ENCODE data around the gene TGFBR3L. TPM values are rescaled to one million over a fixed set of nuclear protein-coding genes. Genes with fewer than 3 reads are reported as not detected.

TGFBR3L gene
- total and polyA plus RNA-seq, 2 of the 13 experiments (the other 11 are each of a cell fraction or from before 2014, with no cell fraction given): 0.20 to 1.0 TPM

- TF ChIP-seq ZNF326 (CRISPR knock-in tag; IDR thresholded peaks at IDR 0.05; ENCODE audit: borderline replicate concordance): no peak; the same call in 1 of the 2 replicates
- 0 out of 2 replicates have a peak, but pooled peaks have one; percentile 29 for TF ChIP-seq MTA1 (CRISPR knock-in tag; IDR thresholded peaks at IDR 0.05; ENCODE audit: borderline replicate concordance)
- no peak for TF ChIP-seq GZF1 (CRISPR knock-in tag; IDR thresholded peaks at IDR 0.05)
- 0 out of 2 replicates have a peak, but pooled peaks have one; percentile 25 for TF ChIP-seq ZNF138 (CRISPR knock-in tag; IDR thresholded peaks at IDR 0.05; ENCODE audit: low read depth)
- TF ChIP-seq NR2F1 (CRISPR knock-in tag; IDR thresholded peaks at IDR 0.05): 0 out of 4 replicates have a peak, but pooled peaks of 1 of the 2 experiments have one; percentile 89
- no peak for TF ChIP-seq ZNF468 (CRISPR knock-in tag; IDR thresholded peaks at IDR 0.05)
- TF ChIP-seq ZNF569 (CRISPR knock-in tag; IDR thresholded peaks at IDR 0.05; ENCODE audit: borderline replicate concordance): 0 out of 2 replicates have a peak, but pooled peaks have one; percentile 58
- TF ChIP-seq BRF2 (CRISPR knock-in tag; IDR thresholded peaks at IDR 0.05): no peak
- TF ChIP-seq ZNF687 (CRISPR knock-in tag; IDR thresholded peaks at IDR 0.05): no peak
- no peak for TF ChIP-seq ATF7 (IDR thresholded peaks at IDR 0.05)
- no peak for TF ChIP-seq ATF7 (CRISPR knock-in tag; IDR thresholded peaks at IDR 0.05)
- no peak for TF ChIP-seq CHD4 (IDR thresholded peaks at IDR 0.05; ENCODE audit: borderline replicate concordance, low read length)
- no peak for TF ChIP-seq SPEN (CRISPR knock-in tag; IDR thresholded peaks at IDR 0.05; ENCODE audit: low read depth)
- TF ChIP-seq GFI1 (CRISPR knock-in tag; IDR thresholded peaks at IDR 0.05; ENCODE audit: borderline replicate concordance): no peak; the same call in 1 of the 2 replicates
- no peak for TF ChIP-seq TCF12 (IDR thresholded peaks at IDR 0.05)
- 0 out of 2 replicates have a peak, but pooled peaks have one; percentile 32 for TF ChIP-seq TCF12 (CRISPR knock-in tag; IDR thresholded peaks at IDR 0.05)
- TF ChIP-seq NCOR1 (IDR thresholded peaks at IDR 0.05; ENCODE audit: borderline replicate concordance, low read length): peak; percentile 38; the same call in 1 of the 2 replicates
- no peak for TF ChIP-seq HNF4G (IDR thresholded peaks at IDR 0.05; ENCODE audit: borderline replicate concordance, low read depth, low read length)
- 0 out of 2 replicates have a peak, but pooled peaks have one; percentile 61 for TF ChIP-seq HNF4G (CRISPR knock-in tag; IDR thresholded peaks at IDR 0.05; ENCODE audit: borderline replicate concordance, low read depth)
- no peak for TF ChIP-seq EP300 (IDR thresholded peaks at IDR 0.05; ENCODE audit: low read depth in 2 of 2, low read length in 2 of 2)
- TF ChIP-seq EP300 (CRISPR knock-in tag; IDR thresholded peaks at IDR 0.05; ENCODE audit: borderline replicate concordance): no peak
- no peak for TF ChIP-seq ARNTL (CRISPR knock-in tag; IDR thresholded peaks at IDR 0.05)
- peak; percentile 33 for TF ChIP-seq ZC3H4 (CRISPR knock-in tag; IDR thresholded peaks at IDR 0.05; ENCODE audit: borderline replicate concordance)
- TF ChIP-seq SNAI1 (CRISPR knock-in tag; IDR thresholded peaks at IDR 0.05; ENCODE audit: borderline replicate concordance): no peak
These were observed 11.8 kb upstream of the TGFBR3L start (continued) for GRCh38 chr19:7902796-7903243.

Measured in HepG2 (cell line).